GM12801 (cell line): Measurements from ENCODE around the gene COX14.

ENCODE experiments used
- TF ChIP-seq, protein P1 (sequence below): IDR thresholded peaks from one replicate; pipeline ENCODE4 v1.5.1; 2011; ENCODE audit warnings: control low read depth; ENCODE audit not compliant: insufficient read length; ENCODE audit errors: extremely low read depth

Gene COX14

DNA sequence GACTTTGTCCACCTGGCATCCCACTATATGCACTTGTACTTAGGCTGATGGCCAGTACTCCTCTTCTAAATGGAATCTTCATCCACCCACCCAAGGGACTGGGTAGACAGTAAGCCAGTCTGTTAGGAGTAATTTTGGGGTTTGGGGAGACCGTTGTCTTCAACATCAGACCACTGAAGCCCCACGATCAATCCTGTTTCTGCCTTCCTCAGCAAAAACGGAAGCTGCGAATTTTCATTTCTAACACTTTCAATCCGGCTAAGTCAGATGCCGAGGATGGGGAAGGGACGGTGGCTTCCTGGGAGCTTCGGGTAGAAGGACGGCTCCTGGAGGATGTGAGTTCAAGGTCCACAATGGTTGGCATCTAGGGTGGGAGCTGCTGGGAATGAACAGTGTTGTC lies 24.9 kb upstream of the COX14 start:
- TF ChIP-seq, protein P1, sequence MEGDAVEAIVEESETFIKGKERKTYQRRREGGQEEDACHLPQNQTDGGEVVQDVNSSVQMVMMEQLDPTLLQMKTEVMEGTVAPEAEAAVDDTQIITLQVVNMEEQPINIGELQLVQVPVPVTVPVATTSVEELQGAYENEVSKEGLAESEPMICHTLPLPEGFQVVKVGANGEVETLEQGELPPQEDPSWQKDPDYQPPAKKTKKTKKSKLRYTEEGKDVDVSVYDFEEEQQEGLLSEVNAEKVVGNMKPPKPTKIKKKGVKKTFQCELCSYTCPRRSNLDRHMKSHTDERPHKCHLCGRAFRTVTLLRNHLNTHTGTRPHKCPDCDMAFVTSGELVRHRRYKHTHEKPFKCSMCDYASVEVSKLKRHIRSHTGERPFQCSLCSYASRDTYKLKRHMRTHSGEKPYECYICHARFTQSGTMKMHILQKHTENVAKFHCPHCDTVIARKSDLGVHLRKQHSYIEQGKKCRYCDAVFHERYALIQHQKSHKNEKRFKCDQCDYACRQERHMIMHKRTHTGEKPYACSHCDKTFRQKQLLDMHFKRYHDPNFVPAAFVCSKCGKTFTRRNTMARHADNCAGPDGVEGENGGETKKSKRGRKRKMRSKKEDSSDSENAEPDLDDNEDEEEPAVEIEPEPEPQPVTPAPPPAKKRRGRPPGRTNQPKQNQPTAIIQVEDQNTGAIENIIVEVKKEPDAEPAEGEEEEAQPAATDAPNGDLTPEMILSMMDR, result no peak

DNA sequence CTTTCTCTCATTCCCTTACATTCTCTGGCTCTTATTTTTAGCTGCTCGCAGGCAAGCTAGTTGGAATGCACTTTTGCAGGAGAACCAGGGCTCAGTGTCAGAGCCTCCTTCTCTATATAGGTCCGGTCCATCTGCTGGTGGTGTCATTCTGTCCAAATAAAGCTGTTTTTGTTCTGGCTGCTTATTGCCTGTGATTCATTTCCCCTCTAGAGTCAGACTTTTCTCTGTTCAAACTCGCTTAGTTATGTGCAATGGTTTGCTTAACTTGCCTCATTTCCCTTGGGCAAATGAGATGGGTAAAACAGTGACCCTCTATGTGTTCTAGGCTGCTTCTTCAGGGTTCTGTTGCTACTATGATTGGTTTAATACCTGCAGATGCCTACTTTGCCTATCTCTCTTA lies 24.0 kb upstream of the COX14 start:
- TF ChIP-seq, protein P1, result no peak

DNA sequence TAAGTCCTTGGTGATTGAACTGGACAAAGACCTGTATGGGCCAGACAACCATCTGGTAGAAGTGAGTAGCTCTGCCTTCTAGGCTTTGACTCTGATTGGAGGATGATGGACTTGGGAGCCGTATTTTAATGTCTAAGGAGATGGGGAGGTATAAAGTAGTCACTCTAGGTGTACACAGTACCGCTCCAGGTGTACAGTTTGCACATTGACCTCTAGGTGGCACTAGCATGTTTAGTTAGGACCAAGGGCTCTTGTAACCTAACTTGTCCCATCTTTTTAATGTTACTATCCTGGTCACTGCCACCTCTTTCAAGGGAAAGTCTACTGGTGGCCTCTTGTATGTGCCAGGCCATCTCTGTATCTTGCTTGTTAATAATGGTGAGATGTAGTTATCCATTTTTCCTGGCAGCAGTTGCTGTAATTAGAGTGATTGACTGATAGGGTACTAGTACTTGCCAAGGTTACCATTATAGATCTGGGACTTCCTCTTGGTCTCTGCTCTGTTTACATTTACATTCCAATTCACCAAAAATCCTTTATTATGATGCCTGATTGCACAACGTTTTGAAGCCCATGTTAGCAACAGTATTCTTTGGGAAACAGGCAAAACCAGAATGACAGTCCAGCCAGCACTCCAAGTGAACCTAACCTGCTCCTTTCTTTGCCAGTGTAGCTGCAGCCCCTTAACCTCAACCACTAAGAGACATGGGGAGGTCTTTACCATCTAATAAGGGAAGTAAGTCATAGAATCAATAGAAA lies 23.3 kb upstream of the COX14 start:
- TF ChIP-seq, protein P1, result no peak

DNA sequence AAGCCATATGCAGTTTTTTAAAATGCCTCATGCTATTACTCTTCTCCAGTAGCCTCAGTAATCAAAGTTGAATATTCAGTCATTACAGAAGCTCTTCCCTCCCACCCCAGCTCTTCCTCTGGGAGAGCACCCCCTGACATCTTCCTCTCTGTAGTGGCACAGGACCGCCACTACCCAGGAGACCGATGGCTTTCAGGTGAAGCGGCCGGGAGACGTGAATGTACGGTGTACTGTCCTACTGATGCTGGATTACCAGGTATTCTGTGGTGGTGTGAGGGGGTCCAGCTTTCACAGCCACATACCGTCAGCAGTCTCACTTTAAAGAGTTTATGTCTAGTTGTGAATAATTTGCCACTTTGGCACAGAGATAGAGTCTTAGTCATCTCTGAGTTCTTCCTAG lies 22.3 kb upstream of the COX14 start:
- TF ChIP-seq, protein P1, result no peak

DNA sequence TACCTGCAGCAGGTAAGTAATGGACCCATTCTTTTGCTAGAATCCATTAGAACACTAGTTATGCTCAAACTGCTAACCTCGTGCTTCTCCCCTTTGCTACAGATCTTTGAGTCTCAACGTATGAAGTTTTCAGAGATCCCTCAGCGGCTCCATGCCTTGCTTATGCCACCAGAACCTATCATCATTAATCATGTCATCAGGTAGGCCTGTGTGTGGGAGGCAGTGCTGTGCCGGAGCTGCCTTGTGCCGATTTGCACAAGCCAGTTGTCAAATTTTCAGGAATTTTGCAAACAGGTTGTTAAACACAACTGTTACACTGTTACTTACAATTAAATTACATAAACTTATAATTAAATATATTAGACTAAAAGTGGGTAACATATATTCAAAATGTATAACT lies 21.6 kb upstream of the COX14 start:
- TF ChIP-seq, protein P1, result no peak

DNA sequence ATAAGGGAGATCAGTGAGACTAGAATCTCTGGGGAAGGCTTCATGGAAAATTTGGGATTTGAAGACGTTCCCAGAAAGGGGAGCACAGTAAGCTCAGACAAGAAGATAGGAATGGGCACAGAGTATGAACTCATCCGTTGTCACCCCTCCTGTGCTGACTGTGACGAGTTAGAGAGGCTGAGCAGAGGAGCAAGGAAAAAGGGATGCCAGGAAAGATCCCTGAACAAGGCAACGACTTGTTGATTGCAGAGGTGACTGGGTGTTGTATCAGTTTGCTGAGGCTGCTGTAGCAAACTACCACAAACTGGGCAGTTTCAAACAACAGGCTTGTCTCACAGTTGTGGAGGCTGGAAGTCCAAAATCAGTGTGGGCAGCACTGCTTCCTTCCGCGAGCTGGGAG lies 14.1 kb upstream of the COX14 start:
- TF ChIP-seq, protein P1, result no peak

DNA sequence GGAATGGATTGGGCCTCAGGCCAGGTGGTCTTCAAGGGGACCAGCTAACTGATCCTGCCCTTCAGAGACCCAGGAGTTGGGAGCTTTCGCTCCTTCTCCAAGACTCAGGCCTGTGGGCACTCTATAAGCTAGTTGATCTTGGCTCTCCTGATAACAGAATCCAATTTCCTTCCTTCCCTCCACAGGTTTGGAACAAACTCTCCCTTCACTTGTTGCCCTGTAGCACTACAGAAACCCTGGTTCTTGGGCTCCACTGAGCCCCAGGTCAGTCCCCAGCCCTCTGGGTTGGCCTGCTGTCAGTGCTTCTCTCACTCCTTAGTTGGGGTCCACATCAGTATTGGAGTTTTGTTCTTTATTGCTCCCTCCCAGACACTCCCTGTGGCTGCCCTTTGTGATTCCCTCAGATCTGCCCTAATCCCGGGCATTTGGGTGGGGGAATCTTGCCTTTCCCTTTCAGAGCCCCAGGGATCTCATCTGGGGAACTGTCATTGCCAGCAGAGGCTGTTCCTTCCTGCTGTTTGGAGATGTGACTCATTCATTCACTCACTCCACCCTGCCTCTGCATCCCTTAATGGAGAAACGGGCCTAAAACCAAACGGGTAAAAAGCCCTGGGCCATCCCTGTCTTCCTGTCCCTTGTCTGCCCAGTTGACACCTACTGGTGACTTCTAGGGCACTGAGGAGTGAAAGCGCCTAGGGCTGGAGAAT lies 12.6 kb upstream of the COX14 start:
- TF ChIP-seq, protein P1, result no peak
